H1 (cell line): ENCODE results near the gene ZNF532. TPM values are rescaled to one million over a fixed set of nuclear protein-coding genes. Genes with fewer than 3 reads are reported as not detected.

ENCODE experiments used
- SIN3A ChIP-seq, 2 experiments: IDR thresholded peaks in 1 of 2; conservative IDR thresholded peaks in 1 of 2; 2 replicates each; pipeline ENCODE4 v1.6.1; 2011 to 2012; ENCODE audit warnings: low read length in 2 of 2, improper control_type of control experiment in 1 of 2, low read depth in 1 of 2, mild to moderate bottlenecking in 1 of 2
- TCF12 ChIP-seq: IDR thresholded peaks from 2 replicates; pipeline ENCODE4 v1.6.1; 2011; ENCODE audit warnings: low read depth, mild to moderate bottlenecking, low read length
- YY1 ChIP-seq: IDR thresholded peaks from 2 replicates; pipeline ENCODE4 v1.6.1; 2011; ENCODE audit warnings: low read depth, mild to moderate bottlenecking, low read length
- polyA plus RNA-seq, 7 experiments: library from polyadenylated mRNA; depleted of rRNA in 3 of 7; stranded (reverse) in 5 of 7; unstranded in 2 of 7; fragments of >200 nt in 5 of 7; fragments of 200-250 nt in 2 of 7; gene quantifications; 1 replicate in 5 of 7; 2 replicates in 1 of 7; 4 replicates in 1 of 7; pipeline versions ENCODE4 v1.2.1 to v1.2.3, GENCODE V29; 2011 to 2013; ENCODE audit warnings: missing spikeins in 2 of 7, mixed read lengths in 2 of 7
- total RNA-seq: library from RNA; stranded (reverse); fragmentation: NEBNext Ultra II Directional; extraction: Animal tissue kit (Norgen Biotek cat#: 25700); gene quantifications from 2 replicates; pipeline ENCODE4 v1.2.1, GENCODE V29; 2021
- TF ChIP-seq, protein P1 (sequence below): fragments of 300-600 bp; sonication (generic); IDR thresholded peaks from 2 replicates; pipeline ENCODE4 v1.7.1; 2012; ENCODE audit warnings: low read length, moderate library complexity, mild to moderate bottlenecking, inconsistent platforms; ENCODE audit not compliant: insufficient replicate concordance

Gene ZNF532
- total and polyA plus RNA-seq, 2 of the 8 experiments (the other 6 are each of a cell fraction or from before 2014, with no cell fraction given): 143 to 240 TPM

DNA sequence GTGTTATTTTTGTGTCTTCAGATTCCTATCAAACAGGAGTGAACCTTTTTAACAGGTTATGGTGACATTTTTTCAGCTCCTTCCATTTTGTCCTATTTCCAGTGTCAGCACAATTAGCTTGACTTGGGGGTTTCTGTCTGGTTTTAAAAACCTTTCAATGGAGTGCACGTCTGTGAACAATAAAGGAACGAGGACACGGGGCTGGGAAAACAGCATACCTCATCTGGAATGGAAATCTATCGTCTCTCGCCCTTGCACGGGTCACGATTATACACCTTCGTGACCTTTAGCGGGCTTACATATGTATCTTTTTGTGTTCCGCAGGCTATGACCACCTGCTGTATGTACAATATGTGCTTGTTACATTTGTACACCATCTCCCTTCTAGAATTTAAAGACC lies 2.3 kb upstream of the ZNF532 start (continued):
- TF ChIP-seq, protein P1, sequence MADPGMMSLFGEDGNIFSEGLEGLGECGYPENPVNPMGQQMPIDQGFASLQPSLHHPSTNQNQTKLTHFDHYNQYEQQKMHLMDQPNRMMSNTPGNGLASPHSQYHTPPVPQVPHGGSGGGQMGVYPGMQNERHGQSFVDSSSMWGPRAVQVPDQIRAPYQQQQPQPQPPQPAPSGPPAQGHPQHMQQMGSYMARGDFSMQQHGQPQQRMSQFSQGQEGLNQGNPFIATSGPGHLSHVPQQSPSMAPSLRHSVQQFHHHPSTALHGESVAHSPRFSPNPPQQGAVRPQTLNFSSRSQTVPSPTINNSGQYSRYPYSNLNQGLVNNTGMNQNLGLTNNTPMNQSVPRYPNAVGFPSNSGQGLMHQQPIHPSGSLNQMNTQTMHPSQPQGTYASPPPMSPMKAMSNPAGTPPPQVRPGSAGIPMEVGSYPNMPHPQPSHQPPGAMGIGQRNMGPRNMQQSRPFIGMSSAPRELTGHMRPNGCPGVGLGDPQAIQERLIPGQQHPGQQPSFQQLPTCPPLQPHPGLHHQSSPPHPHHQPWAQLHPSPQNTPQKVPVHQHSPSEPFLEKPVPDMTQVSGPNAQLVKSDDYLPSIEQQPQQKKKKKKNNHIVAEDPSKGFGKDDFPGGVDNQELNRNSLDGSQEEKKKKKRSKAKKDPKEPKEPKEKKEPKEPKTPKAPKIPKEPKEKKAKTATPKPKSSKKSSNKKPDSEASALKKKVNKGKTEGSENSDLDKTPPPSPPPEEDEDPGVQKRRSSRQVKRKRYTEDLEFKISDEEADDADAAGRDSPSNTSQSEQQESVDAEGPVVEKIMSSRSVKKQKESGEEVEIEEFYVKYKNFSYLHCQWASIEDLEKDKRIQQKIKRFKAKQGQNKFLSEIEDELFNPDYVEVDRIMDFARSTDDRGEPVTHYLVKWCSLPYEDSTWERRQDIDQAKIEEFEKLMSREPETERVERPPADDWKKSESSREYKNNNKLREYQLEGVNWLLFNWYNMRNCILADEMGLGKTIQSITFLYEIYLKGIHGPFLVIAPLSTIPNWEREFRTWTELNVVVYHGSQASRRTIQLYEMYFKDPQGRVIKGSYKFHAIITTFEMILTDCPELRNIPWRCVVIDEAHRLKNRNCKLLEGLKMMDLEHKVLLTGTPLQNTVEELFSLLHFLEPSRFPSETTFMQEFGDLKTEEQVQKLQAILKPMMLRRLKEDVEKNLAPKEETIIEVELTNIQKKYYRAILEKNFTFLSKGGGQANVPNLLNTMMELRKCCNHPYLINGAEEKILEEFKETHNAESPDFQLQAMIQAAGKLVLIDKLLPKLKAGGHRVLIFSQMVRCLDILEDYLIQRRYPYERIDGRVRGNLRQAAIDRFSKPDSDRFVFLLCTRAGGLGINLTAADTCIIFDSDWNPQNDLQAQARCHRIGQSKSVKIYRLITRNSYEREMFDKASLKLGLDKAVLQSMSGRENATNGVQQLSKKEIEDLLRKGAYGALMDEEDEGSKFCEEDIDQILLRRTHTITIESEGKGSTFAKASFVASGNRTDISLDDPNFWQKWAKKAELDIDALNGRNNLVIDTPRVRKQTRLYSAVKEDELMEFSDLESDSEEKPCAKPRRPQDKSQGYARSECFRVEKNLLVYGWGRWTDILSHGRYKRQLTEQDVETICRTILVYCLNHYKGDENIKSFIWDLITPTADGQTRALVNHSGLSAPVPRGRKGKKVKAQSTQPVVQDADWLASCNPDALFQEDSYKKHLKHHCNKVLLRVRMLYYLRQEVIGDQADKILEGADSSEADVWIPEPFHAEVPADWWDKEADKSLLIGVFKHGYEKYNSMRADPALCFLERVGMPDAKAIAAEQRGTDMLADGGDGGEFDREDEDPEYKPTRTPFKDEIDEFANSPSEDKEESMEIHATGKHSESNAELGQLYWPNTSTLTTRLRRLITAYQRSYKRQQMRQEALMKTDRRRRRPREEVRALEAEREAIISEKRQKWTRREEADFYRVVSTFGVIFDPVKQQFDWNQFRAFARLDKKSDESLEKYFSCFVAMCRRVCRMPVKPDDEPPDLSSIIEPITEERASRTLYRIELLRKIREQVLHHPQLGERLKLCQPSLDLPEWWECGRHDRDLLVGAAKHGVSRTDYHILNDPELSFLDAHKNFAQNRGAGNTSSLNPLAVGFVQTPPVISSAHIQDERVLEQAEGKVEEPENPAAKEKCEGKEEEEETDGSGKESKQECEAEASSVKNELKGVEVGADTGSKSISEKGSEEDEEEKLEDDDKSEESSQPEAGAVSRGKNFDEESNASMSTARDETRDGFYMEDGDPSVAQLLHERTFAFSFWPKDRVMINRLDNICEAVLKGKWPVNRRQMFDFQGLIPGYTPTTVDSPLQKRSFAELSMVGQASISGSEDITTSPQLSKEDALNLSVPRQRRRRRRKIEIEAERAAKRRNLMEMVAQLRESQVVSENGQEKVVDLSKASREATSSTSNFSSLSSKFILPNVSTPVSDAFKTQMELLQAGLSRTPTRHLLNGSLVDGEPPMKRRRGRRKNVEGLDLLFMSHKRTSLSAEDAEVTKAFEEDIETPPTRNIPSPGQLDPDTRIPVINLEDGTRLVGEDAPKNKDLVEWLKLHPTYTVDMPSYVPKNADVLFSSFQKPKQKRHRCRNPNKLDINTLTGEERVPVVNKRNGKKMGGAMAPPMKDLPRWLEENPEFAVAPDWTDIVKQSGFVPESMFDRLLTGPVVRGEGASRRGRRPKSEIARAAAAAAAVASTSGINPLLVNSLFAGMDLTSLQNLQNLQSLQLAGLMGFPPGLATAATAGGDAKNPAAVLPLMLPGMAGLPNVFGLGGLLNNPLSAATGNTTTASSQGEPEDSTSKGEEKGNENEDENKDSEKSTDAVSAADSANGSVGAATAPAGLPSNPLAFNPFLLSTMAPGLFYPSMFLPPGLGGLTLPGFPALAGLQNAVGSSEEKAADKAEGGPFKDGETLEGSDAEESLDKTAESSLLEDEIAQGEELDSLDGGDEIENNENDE: no peak
- TF ChIP-seq TCF12: no peak
- TF ChIP-seq YY1: peak; percentile 1; the same call in 1 of the 2 replicates
- TF ChIP-seq SIN3A (conservative IDR thresholded peaks at IDR 0.05 in 1 of 2, IDR thresholded peaks at IDR 0.05 in 1 of 2; ENCODE audit: low read depth in 1 of 2, low read length in 2 of 2): no peak; a peak in 1 of 4 replicates
